ENCODE measurements around the gene LAS1L. TPM values are rescaled to one million over a fixed set of nuclear protein-coding genes. Genes with fewer than 3 reads are reported as not detected.

Gene LAS1L
- total and polyA plus RNA-seq, 2 donors (not counting 3 experiments of a cell fraction or from before 2014, with no cell fraction given): 22.9 to 34.2 TPM

DNA sequence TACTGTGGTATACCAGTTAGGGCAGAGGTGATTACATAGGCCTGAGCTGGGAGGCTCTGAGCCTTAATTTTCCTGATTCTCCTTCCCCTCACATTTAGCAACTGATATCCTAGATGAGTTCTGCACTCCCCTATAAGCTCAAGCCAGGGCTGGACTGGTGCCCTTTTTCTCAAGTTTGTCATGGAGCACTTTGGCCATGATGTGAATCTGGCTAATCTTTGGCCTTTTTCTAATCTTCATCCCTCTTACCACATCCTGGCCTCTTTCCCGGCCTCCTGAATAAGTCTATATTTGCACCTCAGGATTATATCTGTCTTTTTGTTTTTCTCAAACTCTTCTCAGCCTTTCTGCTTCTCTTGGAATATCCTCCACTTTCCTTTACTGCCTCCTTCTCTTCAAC lies 10.9 kb upstream of the LAS1L start:
- TF ChIP-seq CTCF (IDR thresholded peaks at IDR 0.05; ENCODE audit: extremely low read depth in 1 of 2, insufficient read depth in 1 of 2, low read depth in 1 of 2, low read length in 2 of 2) (no peak), EZH2 (IDR thresholded peaks at IDR 0.05; ENCODE audit: borderline replicate concordance, low read depth, low read length, severe bottlenecking) (no peak), POLR2A (IDR thresholded peaks at IDR 0.05; ENCODE audit: low read depth, low read length) (no peak), JUN (IDR thresholded peaks at IDR 0.05; ENCODE audit: borderline replicate concordance, insufficient read depth, insufficient read length, low read depth) (no peak), MYC (IDR thresholded peaks at IDR 0.05; ENCODE audit: low read depth, low read length) (no peak), POLR2AphosphoS5 (IDR thresholded peaks at IDR 0.05; ENCODE audit: insufficient read depth, low read depth, low read length) (no peak), GATA2 (IDR thresholded peaks at IDR 0.05; ENCODE audit: insufficient read depth, insufficient read length, low read depth, low read length) (no peak), FOS (IDR thresholded peaks at IDR 0.05; ENCODE audit: borderline replicate concordance, insufficient read depth, low read length) (no peak)
- TF ChIP-seq, protein P1, sequence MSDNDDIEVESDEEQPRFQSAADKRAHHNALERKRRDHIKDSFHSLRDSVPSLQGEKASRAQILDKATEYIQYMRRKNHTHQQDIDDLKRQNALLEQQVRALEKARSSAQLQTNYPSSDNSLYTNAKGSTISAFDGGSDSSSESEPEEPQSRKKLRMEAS (IDR thresholded peaks at IDR 0.05; ENCODE audit: insufficient read depth, insufficient read length): no peak
- H3K9ac ChIP-seq (replicated peaks; ENCODE audit: extremely low read depth, insufficient read depth, low read length): no peak overlapping the region
- H3K27ac ChIP-seq (ENCODE audit: insufficient read depth, low read depth, low read length): no peak overlapping the region
- no peaks in the 10 kb centered on the region for H3K9me3 ChIP-seq (replicated peaks; ENCODE audit: control insufficient read depth, insufficient read depth, low read length)
- H3K79me2 ChIP-seq (ENCODE audit: control insufficient read depth, insufficient read depth, low read length): no peaks in the 10 kb centered on the region
- no peaks in the 10 kb centered on the region for H3K4me1 ChIP-seq (ENCODE audit: control insufficient read depth, extremely low read depth, insufficient read depth, low read length)
- DNase-seq (ENCODE audit: low read depth, low spot score): no peak
- H3K27me3 ChIP-seq (ENCODE audit: control insufficient read depth in 2 of 2, insufficient read depth in 2 of 2, low read length in 2 of 2): no peaks in the 10 kb centered on the region
- no TSS peak for BruUV-seq (replicated peaks)
- H4K20me1 ChIP-seq (replicated peaks; ENCODE audit: control insufficient read depth, extremely low read depth, insufficient read depth, low read length): no peaks in the 10 kb centered on the region
- no peak for FAIRE-seq
- dilution Hi-C loops (cut with MboI; ENCODE audit: extremely low pct_ligation_motif_present, low sequenced_read_pairs): no loop called here
- H3K9me1 ChIP-seq (replicated peaks; ENCODE audit: control insufficient read depth, extremely low read depth, insufficient read depth, low read length): no peaks in the 10 kb centered on the region
- no peak overlapping the region for H3K4me2 ChIP-seq (ENCODE audit: insufficient read depth, low read length)
- no peaks in the 10 kb centered on the region for H3K36me3 ChIP-seq (ENCODE audit: control insufficient read depth in 2 of 2, extremely low read depth in 1 of 2, insufficient read depth in 2 of 2, low read length in 2 of 2)
- H2AFZ ChIP-seq (ENCODE audit: low read depth, low read length): no peak overlapping the region
- CTCF ChIA-PET: no interaction called here
- POLR2A ChIA-PET: no interaction called here
- intact Hi-C loops (cut with micrococcal nuclease): no loop called here
- no peak overlapping the region for H3K4me3 ChIP-seq (replicated peaks in 1 of 3; ENCODE audit: insufficient read depth in 1 of 3, low read depth in 1 of 3, low read length in 3 of 3)

Measured in endothelial cell of umbilical vein (primary cell).